Parathyroid adenoma (tissue), 2 donors: Measurements from ENCODE around the gene SUN2.

Source experiments
- H2AFZ ChIP-seq: fragments of 300-600 bp; sonication (generic); one replicate; pipeline ENCODE4 v1.7.0; 2017; ENCODE audit warnings: antibody characterized with exemption, mild to moderate bottlenecking
- H3K27ac ChIP-seq: fragments of 300-600 bp; sonication (generic); one replicate; pipeline ENCODE4 v1.7.0; 2017
- H3K27me3 ChIP-seq: fragments of 300-600 bp; sonication (generic); one replicate; pipeline ENCODE4 v1.7.0; 2017; ENCODE audit warnings: low read length; ENCODE audit not compliant: control insufficient read depth, insufficient read depth
- H3K36me3 ChIP-seq: fragments of 300-600 bp; sonication (generic); one replicate; pipeline ENCODE4 v1.7.0; 2017; ENCODE audit warnings: low read length; ENCODE audit not compliant: control insufficient read depth, insufficient read depth
- H3K4me1 ChIP-seq: fragments of 300-600 bp; sonication (generic); one replicate; pipeline ENCODE4 v1.7.0; 2017; ENCODE audit warnings: control low read depth
- H3K4me2 ChIP-seq: fragments of 300-600 bp; sonication (generic); one replicate; pipeline ENCODE4 v1.7.0; 2017; ENCODE audit warnings: low read length
- H3K4me3 ChIP-seq: fragments of 300-600 bp; sonication (generic); one replicate; pipeline ENCODE4 v1.7.0; 2017; ENCODE audit warnings: low read depth, low read length
- H3K79me2 ChIP-seq: fragments of 300-600 bp; sonication (generic); one replicate; pipeline ENCODE4 v1.7.0; 2017; ENCODE audit warnings: control low read depth
- H3K9ac ChIP-seq: fragments of 300-600 bp; sonication (generic); one replicate; pipeline ENCODE4 v1.7.0; 2017; ENCODE audit warnings: mild to moderate bottlenecking
- H3K9me3 ChIP-seq: fragments of 300-600 bp; sonication (generic); one replicate; pipeline ENCODE4 v1.7.0; 2017; ENCODE audit warnings: low read length; ENCODE audit not compliant: control insufficient read depth
- CTCF ChIP-seq: fragments of 300-600 bp; sonication (generic); IDR thresholded peaks from one replicate; pipeline ENCODE4 v1.7.0; 2017; ENCODE audit warnings: antibody characterized with exemption, mild to moderate bottlenecking
- donor health status: primary hyperparathyroidism.

Gene SUN2

GRCh38 chr22:38724176-38724575, 31.6 kb downstream of the SUN2 start:
- H3K9me3 ChIP-seq = no peaks in the 10 kb centered on the region
- TF ChIP-seq CTCF = no peak
- H3K4me2 ChIP-seq = no peak overlapping the region
- no peak overlapping the region for H2AFZ ChIP-seq
- no peaks in the 10 kb centered on the region for H3K27me3 ChIP-seq
- no peak overlapping the region for H3K4me3 ChIP-seq
- no peaks in the 10 kb centered on the region for H3K4me1 ChIP-seq
- no peak overlapping the region for H3K9ac ChIP-seq
- H3K27ac ChIP-seq = no peak overlapping the region
- no peaks in the 10 kb centered on the region for H3K79me2 ChIP-seq
- H3K36me3 ChIP-seq = no peaks in the 10 kb centered on the region

- H3K36me3 ChIP-seq = no peaks in the 10 kb centered on the region
- H3K79me2 ChIP-seq = no peaks in the 10 kb centered on the region
Measured at GRCh38 chr22:38721551-38721950, 34.2 kb downstream of the SUN2 start.

GRCh38 chr22:38720350-38720749, 35.4 kb downstream of the SUN2 start:
- no peaks in the 10 kb centered on the region for H3K27me3 ChIP-seq
- no peak overlapping the region for H3K9ac ChIP-seq
- no peaks in the 10 kb centered on the region for H3K9me3 ChIP-seq
- H3K79me2 ChIP-seq = no peaks in the 10 kb centered on the region
- TF ChIP-seq CTCF = no peak
- H3K4me3 ChIP-seq = no peak overlapping the region
- H3K4me1 ChIP-seq = no peaks in the 10 kb centered on the region
- no peak overlapping the region for H3K4me2 ChIP-seq
- no peaks in the 10 kb centered on the region for H3K36me3 ChIP-seq
- H2AFZ ChIP-seq = no peak overlapping the region
- no peak overlapping the region for H3K27ac ChIP-seq

More at GRCh38 chr22:38721551-38721950, 34.2 kb downstream of the SUN2 start:
- TF ChIP-seq CTCF = no peak
- Histone ChIP-seq H3K4me3 (no peak overlapping the region), H3K4me2 (no peak overlapping the region), H3K27me3 (no peaks in the 10 kb centered on the region), H3K9me3 (no peaks in the 10 kb centered on the region), H2AFZ (no peak overlapping the region), H3K27ac (no peak overlapping the region), H3K4me1 (no peaks in the 10 kb centered on the region), H3K9ac (no peak overlapping the region)

- no peak overlapping the region for H3K4me3 ChIP-seq
- no peak overlapping the region for H2AFZ ChIP-seq
- H3K4me1 ChIP-seq = peaks cover 2% of the 10 kb centered on the region
- no peaks in the 10 kb centered on the region for H3K36me3 ChIP-seq
- H3K27ac ChIP-seq = no peak overlapping the region
- no peaks in the 10 kb centered on the region for H3K27me3 ChIP-seq
- no peaks in the 10 kb centered on the region for H3K79me2 ChIP-seq
- H3K4me2 ChIP-seq = no peak overlapping the region
- H3K9ac ChIP-seq = no peak overlapping the region
- no peak for TF ChIP-seq CTCF
- H3K9me3 ChIP-seq = no peaks in the 10 kb centered on the region
Measured at GRCh38 chr22:38719196-38719595, 36.6 kb downstream of the SUN2 start.

GRCh38 chr22:38718414-38718813, 37.4 kb downstream of the SUN2 start:
- H3K36me3 ChIP-seq = no peaks in the 10 kb centered on the region
- no peaks in the 10 kb centered on the region for H3K27me3 ChIP-seq
- peak; percentile 14 for TF ChIP-seq CTCF
- H3K79me2 ChIP-seq = peaks cover 2% of the 10 kb centered on the region
- no peak overlapping the region for H3K9ac ChIP-seq
- H3K27ac ChIP-seq = no peak overlapping the region
- no peaks in the 10 kb centered on the region for H3K9me3 ChIP-seq
- H2AFZ ChIP-seq = no peak overlapping the region
- H3K4me1 ChIP-seq = peaks cover 2% of the 10 kb centered on the region
- no peak overlapping the region for H3K4me3 ChIP-seq
- no peak overlapping the region for H3K4me2 ChIP-seq
